Measurements from ENCODE around the gene RAB14.

- TF ChIP-seq POLR2AphosphoS5 (IDR thresholded peaks at IDR 0.05; ENCODE audit: low read depth) (no peak), CTCF (IDR thresholded peaks at IDR 0.05; ENCODE audit: insufficient read depth, low read length) (no peak)
Measured at GRCh38 chr9:121242219-121242958, 40.7 kb upstream of the RAB14 start.

Measured in HL-60 (cell line).